HG03432 (cell line): Measurements from ENCODE around the gene MYLIP.

Experiments used
- ATAC-seq: cut with Tn5 transposase; IDR thresholded peaks from one replicate; pipeline ENCODE4 v1.9.1; 2021; ENCODE audit warnings: mild to moderate bottlenecking, moderate library complexity; ENCODE audit not compliant: unreplicated experiment

Gene MYLIP

DNA sequence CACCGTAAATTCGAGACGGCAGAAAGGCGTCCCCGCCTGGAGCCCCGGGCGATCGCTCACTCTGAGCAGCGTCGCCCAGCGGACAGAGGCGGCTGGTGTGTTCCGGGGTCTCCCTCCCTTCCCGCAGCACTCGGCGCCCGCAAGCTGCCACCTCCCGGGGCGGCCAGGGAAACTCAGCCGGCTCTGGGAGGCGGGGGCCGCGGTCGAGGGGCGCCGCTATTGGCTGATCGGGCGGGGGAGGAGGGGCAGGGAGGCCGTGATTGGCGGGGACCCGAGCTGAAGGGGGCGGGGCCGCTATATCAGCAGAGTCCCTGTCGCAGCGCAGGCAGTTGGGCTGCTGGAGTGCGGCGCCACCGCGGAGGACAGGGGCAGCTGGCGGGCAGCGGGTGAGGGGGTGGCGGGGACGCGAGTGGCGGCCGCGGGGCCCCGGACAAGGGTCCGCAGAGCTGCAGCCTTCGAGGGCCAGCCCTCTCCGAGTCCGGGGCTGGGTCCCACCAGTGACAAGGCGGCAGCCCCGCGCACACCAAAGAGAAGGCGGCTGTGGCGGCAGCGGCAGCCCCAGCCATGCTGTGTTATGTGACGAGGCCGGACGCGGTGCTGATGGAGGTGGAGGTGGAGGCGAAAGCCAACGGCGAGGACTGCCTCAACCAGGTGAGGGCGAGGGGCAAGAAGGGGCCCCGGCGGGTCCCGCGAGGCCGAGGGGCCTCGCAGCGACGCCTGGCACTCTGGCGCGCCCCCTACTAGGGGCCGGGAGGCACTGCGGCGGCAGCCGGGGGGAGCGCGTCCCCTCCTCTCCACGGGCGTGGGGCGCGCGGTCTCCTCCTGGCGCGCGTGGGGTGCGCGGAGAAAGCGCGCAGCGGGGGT, at the start of gene MYLIP:
TSS of gene MYLIP (plus strand) at position 328 of the 864 bp plus-strand sequence. CDS start at position 565, 237 bp downstream.
- peak; percentile 83 for ATAC-seq

DNA sequence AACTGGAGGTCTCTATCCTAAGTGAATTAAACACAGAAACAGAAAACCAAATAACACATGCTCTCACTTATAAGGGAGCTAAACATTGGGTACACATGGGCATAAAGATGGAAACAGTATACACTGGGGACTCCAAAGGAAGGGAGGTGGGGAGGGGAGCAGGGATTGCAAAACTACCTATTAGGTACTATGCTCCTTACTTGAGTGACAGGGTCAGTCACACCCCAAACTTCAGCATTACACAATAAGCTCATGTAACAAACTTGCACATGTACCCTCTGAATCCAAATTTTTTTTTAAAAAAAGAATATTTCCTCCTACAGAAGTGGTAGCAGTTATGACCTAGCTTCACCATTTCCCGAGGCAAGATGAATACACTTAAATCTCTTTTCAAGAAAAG, 49.5 kb upstream of the MYLIP start:
- no peak for ATAC-seq

- ATAC-seq, result no peak
These were observed 48.7 kb upstream of the MYLIP start for GRCh38 chr6:16080204-16080603.

DNA sequence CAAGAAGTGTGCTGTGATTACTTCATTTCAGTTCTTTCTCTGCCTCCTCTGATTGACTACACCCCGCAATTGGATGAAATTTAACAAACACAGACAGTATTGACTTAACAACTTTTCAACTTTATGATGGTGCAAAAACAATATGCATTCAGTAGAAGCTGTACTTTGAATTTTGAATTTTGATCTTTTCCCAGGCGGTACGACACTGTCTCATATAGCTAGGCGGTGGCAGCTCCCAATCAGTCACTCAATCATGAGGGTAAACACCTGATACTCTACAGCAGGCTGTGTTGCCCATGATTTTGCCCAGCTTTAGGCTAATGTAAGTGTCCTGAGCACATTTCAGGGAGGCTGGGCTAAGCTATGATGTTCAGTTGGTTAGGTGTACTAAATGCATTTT, 47.6 kb upstream of the MYLIP start:
- no peak for ATAC-seq

GRCh38 chr6:16082361-16082760, 46.5 kb upstream of the MYLIP start:
- no peak for ATAC-seq

DNA sequence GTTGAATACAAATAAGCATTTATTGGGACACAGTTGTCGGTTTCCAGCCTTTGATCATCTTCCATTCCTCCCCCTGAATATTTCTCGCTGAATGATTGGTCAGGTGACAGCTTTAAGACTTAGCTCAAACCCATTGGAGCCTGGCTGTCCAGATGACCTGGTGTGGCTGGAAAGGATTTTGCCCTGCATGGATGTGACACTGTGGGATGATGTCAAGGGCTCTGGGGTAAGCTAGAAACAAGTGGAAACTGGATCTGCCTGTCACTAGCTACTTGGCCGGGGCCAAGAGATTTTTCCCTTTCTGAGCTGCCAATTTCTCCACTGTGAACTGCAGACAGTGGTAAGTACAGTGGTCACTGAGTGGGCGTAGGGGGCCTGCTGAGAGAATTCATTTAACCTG, 41.9 kb upstream of the MYLIP start:
- no peak for ATAC-seq

DNA sequence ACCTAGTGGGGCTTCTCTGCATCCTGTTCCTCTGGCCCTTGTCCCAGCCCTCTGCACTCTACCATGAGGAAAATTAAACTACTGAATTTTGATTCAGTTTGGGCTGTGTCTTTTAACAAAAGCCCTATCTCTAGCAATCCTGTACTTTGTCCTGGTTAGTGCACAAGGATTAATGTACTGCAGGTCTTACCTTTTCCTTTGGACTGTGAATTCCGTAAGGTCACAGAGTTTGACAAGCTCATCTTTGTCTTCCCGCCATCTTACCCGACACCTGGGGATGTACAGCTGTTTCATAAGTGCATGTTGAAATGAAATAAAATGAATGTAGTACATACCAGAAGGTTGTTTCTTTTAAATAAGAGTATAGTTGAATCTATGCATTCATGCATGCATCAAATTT, 41.5 kb upstream of the MYLIP start:
- no peak for ATAC-seq

DNA sequence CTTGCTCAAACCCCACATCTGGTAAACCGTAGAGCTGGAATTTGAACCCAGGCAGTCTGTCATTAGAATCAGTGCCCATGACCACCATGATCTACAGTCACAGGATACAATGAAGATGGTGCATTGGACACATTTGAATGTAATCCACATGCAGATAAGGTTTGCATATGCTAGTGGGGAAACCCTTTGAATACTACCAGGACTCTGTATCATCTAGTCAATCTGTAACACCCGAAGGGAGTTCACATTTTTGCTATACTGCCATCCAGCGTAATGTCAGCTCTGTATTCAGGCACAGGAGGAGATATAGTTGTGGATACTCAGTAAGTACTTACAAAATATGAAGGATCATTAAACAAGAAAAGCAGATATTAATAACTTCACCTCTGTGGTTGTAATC, 40.5 kb upstream of the MYLIP start:
- ATAC-seq, result no peak

GRCh38 chr6:16089232-16090062, 39.4 kb upstream of the MYLIP start:
- ATAC-seq, result no peak

GRCh38 chr6:16090452-16090851, 38.4 kb upstream of the MYLIP start:
- ATAC-seq, result no peak

- no peak for ATAC-seq
These were observed 38.0 kb upstream of the MYLIP start for GRCh38 chr6:16090920-16091319.

GRCh38 chr6:16092140-16092539, 36.7 kb upstream of the MYLIP start:
- no peak for ATAC-seq

GRCh38 chr6:16092990-16093389, 35.9 kb upstream of the MYLIP start:
- no peak for ATAC-seq

- ATAC-seq, result no peak
These were observed 33.7 kb upstream of the MYLIP start for GRCh38 chr6:16095180-16095579.

DNA sequence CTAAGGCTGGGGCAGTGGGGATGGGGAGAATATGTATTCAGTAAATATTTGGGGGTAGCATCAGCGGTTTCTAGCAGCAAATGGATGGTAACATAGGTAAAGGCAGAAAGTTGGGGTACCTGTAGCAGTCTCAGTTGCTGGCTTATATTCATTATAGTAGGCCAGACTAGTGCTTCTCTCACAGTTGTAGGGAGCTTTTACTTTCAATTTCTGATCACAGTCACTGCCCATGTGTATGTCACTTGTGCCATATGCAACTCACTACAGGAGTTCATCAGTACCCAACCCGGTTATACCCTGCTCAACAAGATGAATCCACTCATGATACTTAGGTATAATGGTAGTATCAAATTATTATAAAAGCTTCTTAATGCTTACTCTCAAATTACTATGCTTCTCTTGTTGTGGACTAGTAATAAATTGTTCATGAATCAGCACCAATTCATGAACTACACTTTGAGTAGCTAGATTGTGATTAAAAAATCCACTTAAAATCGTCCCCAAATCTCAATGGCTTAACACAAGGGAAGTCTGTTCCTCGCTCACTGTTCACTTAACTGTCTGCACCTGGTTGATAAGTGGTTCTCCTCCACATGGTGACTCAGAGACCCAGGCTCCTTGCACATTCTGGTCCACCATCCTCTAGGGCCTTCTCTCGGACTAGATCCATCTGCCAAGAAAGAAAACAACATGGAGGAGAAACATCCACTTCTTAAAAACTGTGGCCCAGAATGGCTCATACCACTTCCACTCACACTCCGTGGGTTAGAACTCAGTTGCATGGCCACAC, 31.3 kb upstream of the MYLIP start:
- ATAC-seq, result no peak

GRCh38 chr6:16098211-16098610, 30.7 kb upstream of the MYLIP start:
- no peak for ATAC-seq

GRCh38 chr6:16102208-16102607, 26.7 kb upstream of the MYLIP start:
- no peak for ATAC-seq

- ATAC-seq, result no peak
These were observed 25.2 kb upstream of the MYLIP start for GRCh38 chr6:16103722-16104121.

DNA sequence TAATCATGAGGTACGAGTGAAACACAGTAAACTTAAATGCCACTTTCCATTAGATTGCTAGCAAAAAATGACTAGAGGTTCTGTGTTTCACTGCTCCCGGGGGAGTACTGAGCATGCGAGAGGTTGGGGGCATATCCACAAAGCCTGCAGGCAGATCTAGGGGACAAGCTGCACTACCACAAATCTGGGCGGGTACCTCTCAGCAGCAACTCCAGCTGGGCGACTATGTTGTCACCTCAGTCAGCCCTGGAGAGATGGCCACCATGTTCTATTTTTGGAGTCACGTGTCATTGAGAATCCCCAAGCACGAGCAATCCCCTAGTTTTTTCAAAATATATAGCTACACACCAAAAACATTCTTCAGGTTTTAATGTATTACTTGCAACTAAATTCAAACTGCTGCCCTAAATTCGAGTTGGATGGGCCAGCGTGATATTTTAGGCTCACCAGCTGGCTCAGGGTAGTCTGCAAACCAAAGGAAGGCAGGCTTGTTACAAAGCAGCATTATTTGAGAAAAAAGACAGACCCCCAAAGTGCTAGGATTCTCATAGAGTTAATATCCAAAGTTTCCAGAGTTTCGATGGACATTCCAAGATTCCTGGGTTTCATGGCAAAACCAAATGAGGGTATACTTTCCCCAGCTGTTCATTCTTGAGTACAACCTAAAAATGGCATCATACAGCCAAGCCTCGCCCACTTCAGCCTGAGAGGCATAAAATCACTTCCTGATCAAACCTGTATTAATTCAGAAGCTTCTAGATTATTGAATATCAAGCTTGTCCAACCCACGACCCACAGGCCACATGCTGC, 24.1 kb upstream of the MYLIP start:
- no peak for ATAC-seq

DNA sequence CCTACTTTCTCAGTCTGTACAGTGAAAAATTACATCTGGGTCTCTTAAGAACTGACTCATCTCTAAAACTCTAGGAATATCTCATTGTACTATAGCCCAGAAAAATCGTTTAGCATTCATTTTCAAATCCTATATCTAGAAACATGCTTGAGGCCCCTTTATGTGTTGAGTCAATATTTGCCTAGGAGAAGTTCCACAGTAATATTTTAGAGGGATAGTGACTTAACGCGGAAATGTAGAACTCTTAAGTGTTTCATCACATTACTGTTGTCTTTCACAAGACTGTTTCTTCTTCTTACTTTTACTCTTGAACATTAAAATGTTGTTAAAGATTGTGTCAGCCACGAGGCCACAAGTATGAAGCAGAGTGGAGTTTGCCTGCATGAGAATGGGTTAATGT, 23.0 kb upstream of the MYLIP start:
- ATAC-seq, result no peak
